ENCODE measurements around the gene CDR2.

The CDR2 gene

DNA sequence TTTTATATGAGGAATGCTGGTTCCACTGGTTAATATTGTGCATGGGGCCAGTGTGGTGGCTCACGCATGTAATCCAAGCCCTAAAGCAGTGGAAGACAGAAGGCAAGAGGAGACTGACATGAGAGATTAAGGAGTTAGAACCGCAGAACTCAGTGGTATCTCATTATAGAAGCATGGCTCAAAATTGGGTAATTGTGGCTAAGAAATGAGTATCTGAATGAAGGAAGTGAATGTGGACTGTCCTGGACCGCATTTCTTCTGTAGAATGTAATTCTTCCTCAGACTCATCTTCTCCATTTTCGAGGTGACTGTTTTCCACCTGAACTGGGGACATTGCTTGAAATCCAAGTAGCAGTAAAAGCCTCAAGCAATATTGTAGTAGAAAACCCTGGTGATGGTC lies 42.6 kb upstream of the CDR2 start:
- Histone ChIP-seq H3K4me3 (ENCODE audit: insufficient read depth, low read length, poor library complexity, severe bottlenecking) (no peak overlapping the region), H3K9ac (ENCODE audit: low read length) (no peak overlapping the region), H4K20me1 (ENCODE audit: low read depth, low read length) (no peaks in the 10 kb centered on the region), H3K27me3 (ENCODE audit: low read length) (no peaks in the 10 kb centered on the region), H3K79me2 (ENCODE audit: insufficient read depth, low read length) (no peaks in the 10 kb centered on the region), H3K9me3 (ENCODE audit: insufficient read depth, low read length) (no peaks in the 10 kb centered on the region), H3K9me2 (replicated peaks; ENCODE audit: insufficient read depth, low read length) (no peaks in the 10 kb centered on the region), H2AFZ (ENCODE audit: low read depth, low read length, severe bottlenecking) (no peak overlapping the region), H3K4me2 (ENCODE audit: low read depth, low read length, poor library complexity, severe bottlenecking) (no peak overlapping the region), H3K27ac (ENCODE audit: low read depth, low read length) (no peak overlapping the region), H3K36me3 (ENCODE audit: low read length) (no peaks in the 10 kb centered on the region), H3F3A (ENCODE audit: insufficient read depth) (no peaks in the 10 kb centered on the region)
- TF ChIP-seq, protein P1, sequence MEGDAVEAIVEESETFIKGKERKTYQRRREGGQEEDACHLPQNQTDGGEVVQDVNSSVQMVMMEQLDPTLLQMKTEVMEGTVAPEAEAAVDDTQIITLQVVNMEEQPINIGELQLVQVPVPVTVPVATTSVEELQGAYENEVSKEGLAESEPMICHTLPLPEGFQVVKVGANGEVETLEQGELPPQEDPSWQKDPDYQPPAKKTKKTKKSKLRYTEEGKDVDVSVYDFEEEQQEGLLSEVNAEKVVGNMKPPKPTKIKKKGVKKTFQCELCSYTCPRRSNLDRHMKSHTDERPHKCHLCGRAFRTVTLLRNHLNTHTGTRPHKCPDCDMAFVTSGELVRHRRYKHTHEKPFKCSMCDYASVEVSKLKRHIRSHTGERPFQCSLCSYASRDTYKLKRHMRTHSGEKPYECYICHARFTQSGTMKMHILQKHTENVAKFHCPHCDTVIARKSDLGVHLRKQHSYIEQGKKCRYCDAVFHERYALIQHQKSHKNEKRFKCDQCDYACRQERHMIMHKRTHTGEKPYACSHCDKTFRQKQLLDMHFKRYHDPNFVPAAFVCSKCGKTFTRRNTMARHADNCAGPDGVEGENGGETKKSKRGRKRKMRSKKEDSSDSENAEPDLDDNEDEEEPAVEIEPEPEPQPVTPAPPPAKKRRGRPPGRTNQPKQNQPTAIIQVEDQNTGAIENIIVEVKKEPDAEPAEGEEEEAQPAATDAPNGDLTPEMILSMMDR (IDR thresholded peaks at IDR 0.05; ENCODE audit: insufficient read depth, low read length, poor library complexity, severe bottlenecking) = no peak
- TF ChIP-seq EZH2phosphoT487 (conservative IDR thresholded peaks at IDR 0.05; ENCODE audit: low read length) = no peak

DNA sequence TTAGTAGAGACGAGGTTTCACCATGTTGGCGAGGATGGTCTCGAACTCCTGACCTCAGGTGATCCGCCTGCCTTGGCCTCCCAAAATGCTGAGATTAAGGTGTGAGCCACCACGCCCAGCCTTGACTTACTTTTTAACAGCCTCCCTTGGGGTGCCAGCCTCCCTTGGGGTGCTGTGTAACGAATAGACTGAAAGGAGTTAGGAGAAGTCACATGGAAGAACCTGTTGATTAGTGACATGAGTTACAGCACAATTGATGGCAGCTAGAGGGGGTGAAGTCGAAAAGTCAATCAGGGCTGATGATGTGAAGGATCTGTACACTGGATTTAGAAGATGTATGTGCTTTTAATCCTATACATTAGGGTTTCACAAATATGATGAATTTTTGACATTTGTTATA lies 39.4 kb upstream of the CDR2 start:
- no peak overlapping the region for H3K4me2 ChIP-seq (ENCODE audit: low read depth, low read length, poor library complexity, severe bottlenecking)
- TF ChIP-seq, protein P1 (IDR thresholded peaks at IDR 0.05; ENCODE audit: insufficient read depth, low read length, poor library complexity, severe bottlenecking) = no peak
- TF ChIP-seq EZH2phosphoT487 (conservative IDR thresholded peaks at IDR 0.05; ENCODE audit: low read length) = no peak

DNA sequence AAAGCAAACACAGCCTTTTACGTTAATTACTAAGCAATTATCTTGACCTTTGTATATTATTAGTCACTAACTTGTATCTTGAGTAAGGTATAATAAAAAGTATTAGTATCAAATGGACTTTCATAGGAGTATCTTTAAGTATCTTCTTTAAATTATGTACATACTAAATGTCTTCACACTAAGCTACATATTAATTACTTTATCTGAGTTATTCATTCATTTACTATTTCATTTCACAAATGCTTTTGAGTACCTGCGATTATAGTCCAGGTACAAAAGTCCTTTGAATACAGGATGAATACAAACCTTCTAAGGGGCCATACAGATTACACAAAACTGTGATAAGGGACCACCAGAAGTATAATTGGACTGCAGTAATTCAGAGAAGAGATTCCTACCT lies 33.1 kb upstream of the CDR2 start:
- no peaks in the 10 kb centered on the region for H3K9me2 ChIP-seq (replicated peaks; ENCODE audit: insufficient read depth, low read length)
- H3K9me3 ChIP-seq (ENCODE audit: insufficient read depth, low read length) = no peaks in the 10 kb centered on the region
- H3K36me3 ChIP-seq (ENCODE audit: low read length) = no peaks in the 10 kb centered on the region
- H3K79me2 ChIP-seq (ENCODE audit: insufficient read depth, low read length) = no peaks in the 10 kb centered on the region
- no peak overlapping the region for H3K27ac ChIP-seq (ENCODE audit: low read depth, low read length)
- no peak overlapping the region for H2AFZ ChIP-seq (ENCODE audit: low read depth, low read length, severe bottlenecking)
- TF ChIP-seq EZH2phosphoT487 (conservative IDR thresholded peaks at IDR 0.05; ENCODE audit: low read length) = no peak
- TF ChIP-seq, protein P1 (IDR thresholded peaks at IDR 0.05; ENCODE audit: insufficient read depth, low read length, poor library complexity, severe bottlenecking) = no peak
- no peak overlapping the region for H3K4me2 ChIP-seq (ENCODE audit: low read depth, low read length, poor library complexity, severe bottlenecking)
- H4K20me1 ChIP-seq (ENCODE audit: low read depth, low read length) = no peaks in the 10 kb centered on the region
- H3F3A ChIP-seq (ENCODE audit: insufficient read depth) = no peaks in the 10 kb centered on the region
- H3K27me3 ChIP-seq (ENCODE audit: low read length) = no peaks in the 10 kb centered on the region
- H3K9ac ChIP-seq (ENCODE audit: low read length) = no peak overlapping the region
- H3K4me3 ChIP-seq (ENCODE audit: insufficient read depth, low read length, poor library complexity, severe bottlenecking) = no peak overlapping the region

More for the DNA sequence above, 39.4 kb upstream of the CDR2 start:
- H3K36me3 ChIP-seq (ENCODE audit: low read length) = no peaks in the 10 kb centered on the region
- no peaks in the 10 kb centered on the region for H3F3A ChIP-seq (ENCODE audit: insufficient read depth)
- H3K4me3 ChIP-seq (ENCODE audit: insufficient read depth, low read length, poor library complexity, severe bottlenecking) = no peak overlapping the region
- H4K20me1 ChIP-seq (ENCODE audit: low read depth, low read length) = no peaks in the 10 kb centered on the region
- no peak overlapping the region for H3K9ac ChIP-seq (ENCODE audit: low read length)
- H3K9me2 ChIP-seq (replicated peaks; ENCODE audit: insufficient read depth, low read length) = no peaks in the 10 kb centered on the region
- no peak overlapping the region for H2AFZ ChIP-seq (ENCODE audit: low read depth, low read length, severe bottlenecking)
- H3K27ac ChIP-seq (ENCODE audit: low read depth, low read length) = no peak overlapping the region
- no peaks in the 10 kb centered on the region for H3K9me3 ChIP-seq (ENCODE audit: insufficient read depth, low read length)
- no peaks in the 10 kb centered on the region for H3K79me2 ChIP-seq (ENCODE audit: insufficient read depth, low read length)
- H3K27me3 ChIP-seq (ENCODE audit: low read length) = no peaks in the 10 kb centered on the region
